Neural progenitor cell (in vitro differentiated cells): ENCODE measurements around the gene PKHD1. TPM values are rescaled to one million over a fixed set of nuclear protein-coding genes. Genes with fewer than 3 reads are reported as not detected.
A peak's percentile ranks its signal among the peaks of the same experiment; 100 is the strongest.

ENCODE experiments used
- DNase-seq: peaks from one replicate; pipeline ENCODE4 v3.0.0-alpha.2; 2016; ENCODE audit warnings: low spot score
- H2AFZ ChIP-seq: fragments of 200-600 bp; sonication (generic); replicated peaks from 2 replicates; pipeline ENCODE4 v1.6.1; 2016; ENCODE audit warnings: antibody characterized with exemption
- H3F3A ChIP-seq: fragments of 200-600 bp; sonication (generic); 2 replicates; pipeline ENCODE4 v1.6.1; 2016; ENCODE audit warnings: antibody characterized with exemption, low read depth
- H3K27ac ChIP-seq: fragments of 200-600 bp; sonication (generic); 2 replicates; pipeline ENCODE4 v1.5.1; 2016; ENCODE audit warnings: mild to moderate bottlenecking
- H3K27me3 ChIP-seq: fragments of 200-600 bp; sonication (generic); 2 replicates; pipeline ENCODE4 v1.6.1; 2016; ENCODE audit warnings: mild to moderate bottlenecking, moderate library complexity
- H3K36me3 ChIP-seq: fragments of 200-600 bp; sonication (generic); 2 replicates; pipeline ENCODE4 v1.5.1; 2016
- H3K4me1 ChIP-seq: fragments of 200-600 bp; sonication (generic); 2 replicates; pipeline ENCODE4 v1.6.1; 2016; ENCODE audit warnings: mixed run types
- H3K4me2 ChIP-seq: fragments of 200-600 bp; sonication (generic); 2 replicates; pipeline ENCODE4 v1.6.1; 2016
- H3K4me3 ChIP-seq: fragments of 200-600 bp; sonication (generic); 2 replicates; pipeline ENCODE4 v1.5.1; 2016
- H3K79me2 ChIP-seq: fragments of 200-600 bp; sonication (generic); 2 replicates; pipeline ENCODE4 v1.6.1; 2016; ENCODE audit warnings: low read depth
- H3K9ac ChIP-seq: fragments of 200-600 bp; sonication (generic); 2 replicates; pipeline ENCODE4 v1.6.1; 2016
- H3K9me3 ChIP-seq: fragments of 200-600 bp; sonication (generic); 2 replicates; pipeline ENCODE4 v1.5.1; 2016; ENCODE audit warnings: low read depth
- H4K20me1 ChIP-seq: fragments of 200-600 bp; sonication (generic); 2 replicates; pipeline ENCODE4 v1.6.1; 2016; ENCODE audit warnings: low read depth
- H3K27ac Mint-ChIP-seq: 3 replicates; pipeline ENCODE4 v1.8.0; 2021; ENCODE audit warnings: mixed read lengths
- H3K27me3 Mint-ChIP-seq: 2 replicates; pipeline ENCODE4 v1.8.0; 2022; ENCODE audit warnings: low read depth, mild to moderate bottlenecking, inconsistent platforms, moderate library complexity, mixed read lengths; ENCODE audit not compliant: insufficient read depth
- H3K36me3 Mint-ChIP-seq: 3 replicates; pipeline ENCODE4 v1.8.0; 2021; ENCODE audit warnings: mixed read lengths
- H3K4me1 Mint-ChIP-seq: 3 replicates; pipeline ENCODE4 v1.8.0; 2021; ENCODE audit warnings: mixed read lengths
- H3K4me3 Mint-ChIP-seq: 3 replicates; pipeline ENCODE4 v1.8.0; 2021; ENCODE audit warnings: mild to moderate bottlenecking, moderate library complexity, mixed read lengths
- H3K9me3 Mint-ChIP-seq: 3 replicates; pipeline ENCODE4 v1.8.0; 2020; ENCODE audit warnings: mixed read lengths
- EZH2 ChIP-seq: fragments of 200-600 bp; sonication (generic); IDR thresholded peaks from 2 replicates; pipeline ENCODE4 v1.6.1; 2017; ENCODE audit warnings: antibody characterized with exemption, mild to moderate bottlenecking, moderate library complexity
- EZH2phosphoT487 ChIP-seq: fragments of 200-600 bp; sonication (generic); IDR thresholded peaks from 2 replicates; pipeline ENCODE4 v1.6.1; 2017; ENCODE audit warnings: antibody characterized with exemption
- total RNA-seq: library from RNA; depleted of rRNA; stranded (reverse); fragments of >200 nt; gene quantifications from 2 replicates; pipeline ENCODE4 v1.2.3, GENCODE V29; 2015; ENCODE audit warnings: low replicate concordance
- TF ChIP-seq, protein P1 (sequence below): fragments of 200-600 bp; sonication (generic); IDR thresholded peaks from 2 replicates; pipeline ENCODE4 v1.5.1; 2017; ENCODE audit warnings: antibody characterized with exemption, mild to moderate bottlenecking

The PKHD1 gene
- total RNA-seq, 1 donor from 2014 or later = 0.04 TPM

DNA sequence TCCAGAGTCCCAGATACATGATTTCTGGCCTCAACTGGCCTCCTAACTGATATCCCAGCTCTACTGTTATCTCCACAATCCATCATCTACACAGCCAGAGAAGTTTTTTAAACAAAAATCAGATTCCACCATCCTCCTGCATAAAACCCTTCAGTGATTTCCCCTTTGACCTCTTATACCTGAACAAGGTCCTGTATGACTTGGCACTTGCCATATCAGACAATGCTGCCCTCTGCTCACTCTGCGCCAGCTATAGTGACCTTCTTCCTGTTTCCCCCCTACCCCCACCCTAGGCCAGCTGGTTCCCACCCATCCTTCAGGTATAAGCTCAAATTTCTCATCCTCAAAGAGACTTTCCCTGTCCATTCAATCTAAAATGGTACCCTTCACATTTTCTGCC lies 322.2 kb downstream of the PKHD1 start:
- H3K9me3 ChIP-seq = no peaks in the 10 kb centered on the region
- no peak for DNase-seq
- H3K27ac ChIP-seq = no peak overlapping the region

DNA sequence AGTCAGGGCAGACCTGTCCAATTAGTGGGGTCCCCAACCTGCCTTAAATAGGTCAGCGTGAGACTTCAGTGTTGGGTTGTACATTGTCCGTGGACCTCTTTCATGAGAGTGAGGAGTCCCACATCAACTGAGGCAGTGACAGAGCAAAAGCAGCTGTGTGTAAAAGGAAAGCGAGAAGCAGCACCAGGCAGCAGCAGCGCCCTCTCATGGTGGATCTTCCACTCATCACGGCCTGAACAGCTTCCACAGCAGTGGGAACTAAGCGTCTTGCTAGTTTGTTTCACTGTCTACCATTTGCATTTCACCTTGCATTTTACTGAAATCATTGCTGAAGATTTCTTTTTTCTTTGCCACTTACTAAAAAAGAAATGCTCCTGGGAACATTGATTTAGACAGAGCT lies 333.8 kb downstream of the PKHD1 start:
- H3K27ac ChIP-seq = no peak overlapping the region
- H3K36me3 ChIP-seq = no peaks in the 10 kb centered on the region
- TF ChIP-seq, protein P1, sequence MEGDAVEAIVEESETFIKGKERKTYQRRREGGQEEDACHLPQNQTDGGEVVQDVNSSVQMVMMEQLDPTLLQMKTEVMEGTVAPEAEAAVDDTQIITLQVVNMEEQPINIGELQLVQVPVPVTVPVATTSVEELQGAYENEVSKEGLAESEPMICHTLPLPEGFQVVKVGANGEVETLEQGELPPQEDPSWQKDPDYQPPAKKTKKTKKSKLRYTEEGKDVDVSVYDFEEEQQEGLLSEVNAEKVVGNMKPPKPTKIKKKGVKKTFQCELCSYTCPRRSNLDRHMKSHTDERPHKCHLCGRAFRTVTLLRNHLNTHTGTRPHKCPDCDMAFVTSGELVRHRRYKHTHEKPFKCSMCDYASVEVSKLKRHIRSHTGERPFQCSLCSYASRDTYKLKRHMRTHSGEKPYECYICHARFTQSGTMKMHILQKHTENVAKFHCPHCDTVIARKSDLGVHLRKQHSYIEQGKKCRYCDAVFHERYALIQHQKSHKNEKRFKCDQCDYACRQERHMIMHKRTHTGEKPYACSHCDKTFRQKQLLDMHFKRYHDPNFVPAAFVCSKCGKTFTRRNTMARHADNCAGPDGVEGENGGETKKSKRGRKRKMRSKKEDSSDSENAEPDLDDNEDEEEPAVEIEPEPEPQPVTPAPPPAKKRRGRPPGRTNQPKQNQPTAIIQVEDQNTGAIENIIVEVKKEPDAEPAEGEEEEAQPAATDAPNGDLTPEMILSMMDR = peak; percentile 91
- no peak for TF ChIP-seq EZH2phosphoT487
- no peak overlapping the region for H3K4me2 ChIP-seq
- no peak overlapping the region for H3K27ac Mint-ChIP-seq
- no peaks in the 10 kb centered on the region for H3K4me1 Mint-ChIP-seq
- H3K36me3 Mint-ChIP-seq = no peaks in the 10 kb centered on the region
- H3F3A ChIP-seq = no peaks in the 10 kb centered on the region
- H3K9ac ChIP-seq = no peak overlapping the region
- no peak overlapping the region for H3K4me3 ChIP-seq
- peaks cover 4% of the 10 kb centered on the region for H3K9me3 Mint-ChIP-seq
- no peaks in the 10 kb centered on the region for H3K27me3 ChIP-seq
- no peaks in the 10 kb centered on the region for H4K20me1 ChIP-seq
- H3K79me2 ChIP-seq = no peaks in the 10 kb centered on the region
- no peaks in the 10 kb centered on the region for H3K4me1 ChIP-seq
- no peaks in the 10 kb centered on the region for H3K27me3 Mint-ChIP-seq
- no peaks in the 10 kb centered on the region for H3K9me3 ChIP-seq
- DNase-seq = peak; percentile 80
- H2AFZ ChIP-seq = peak overlapping the region; percentile 2
- no peak overlapping the region for H3K4me3 Mint-ChIP-seq

More for the DNA sequence above, 322.2 kb downstream of the PKHD1 start:
- Histone ChIP-seq H3K4me3 (no peak overlapping the region), H3K9ac (no peak overlapping the region), H3K27me3 (no peaks in the 10 kb centered on the region), H3K79me2 (no peaks in the 10 kb centered on the region), H2AFZ (no peak overlapping the region), H4K20me1 (no peaks in the 10 kb centered on the region), H3F3A (no peaks in the 10 kb centered on the region), H3K4me1 (no peaks in the 10 kb centered on the region), H3K36me3 (no peaks in the 10 kb centered on the region), H3K4me2 (no peak overlapping the region)
- peaks cover 16% of the 10 kb centered on the region for H3K9me3 Mint-ChIP-seq
- TF ChIP-seq EZH2phosphoT487 (no peak), EZH2 (no peak)
- TF ChIP-seq, protein P1 = no peak
- no peak overlapping the region for H3K4me3 Mint-ChIP-seq
- no peaks in the 10 kb centered on the region for H3K27me3 Mint-ChIP-seq
- H3K27ac Mint-ChIP-seq = no peak overlapping the region
- H3K4me1 Mint-ChIP-seq = no peaks in the 10 kb centered on the region
- peaks cover 2% of the 10 kb centered on the region for H3K36me3 Mint-ChIP-seq

DNA sequence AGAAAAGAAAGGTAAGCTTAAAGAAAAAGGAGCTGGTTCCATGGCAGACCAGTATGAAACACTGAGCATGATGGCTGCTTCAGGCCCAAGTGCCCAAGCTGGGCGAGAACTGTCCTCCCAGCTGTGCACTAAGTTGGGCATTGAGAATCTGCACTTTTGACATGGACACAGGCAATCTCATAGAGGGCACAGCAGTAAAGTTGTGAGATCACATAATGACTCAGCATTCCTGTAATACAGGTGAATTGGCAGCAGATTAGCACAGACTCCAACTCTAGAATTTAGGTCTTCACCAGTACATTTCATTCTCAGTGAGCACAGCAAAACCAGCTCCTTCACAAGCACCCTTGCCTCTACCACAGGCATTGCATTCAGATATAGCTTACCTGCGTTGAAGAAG lies 343.4 kb downstream of the PKHD1 start:
- Histone ChIP-seq H4K20me1 (no peaks in the 10 kb centered on the region), H3K9me3 (no peaks in the 10 kb centered on the region), H3K4me2 (no peak overlapping the region), H3K79me2 (no peaks in the 10 kb centered on the region), H3K27me3 (no peaks in the 10 kb centered on the region), H3K9ac (no peak overlapping the region), H3K4me1 (peaks cover 3% of the 10 kb centered on the region), H3F3A (no peaks in the 10 kb centered on the region), H2AFZ (no peak overlapping the region), H3K27ac (no peak overlapping the region), H3K36me3 (no peaks in the 10 kb centered on the region), H3K4me3 (no peak overlapping the region)
- H3K27me3 Mint-ChIP-seq = peaks cover 3% of the 10 kb centered on the region
- no peak for DNase-seq
- TF ChIP-seq, protein P1 = no peak
- no peak for TF ChIP-seq EZH2
- H3K4me3 Mint-ChIP-seq = no peak overlapping the region
- H3K4me1 Mint-ChIP-seq = no peaks in the 10 kb centered on the region
- H3K27ac Mint-ChIP-seq = no peak overlapping the region
- no peaks in the 10 kb centered on the region for H3K9me3 Mint-ChIP-seq
- no peaks in the 10 kb centered on the region for H3K36me3 Mint-ChIP-seq
